ENCODE data around the gene C1QTNF3.
"Not testable (repeated sequence)": the region's sequence is repeated elsewhere in the genome, so short reads cannot be mapped to it uniquely, and the experiment has no call there.

The C1QTNF3 gene, protein sequence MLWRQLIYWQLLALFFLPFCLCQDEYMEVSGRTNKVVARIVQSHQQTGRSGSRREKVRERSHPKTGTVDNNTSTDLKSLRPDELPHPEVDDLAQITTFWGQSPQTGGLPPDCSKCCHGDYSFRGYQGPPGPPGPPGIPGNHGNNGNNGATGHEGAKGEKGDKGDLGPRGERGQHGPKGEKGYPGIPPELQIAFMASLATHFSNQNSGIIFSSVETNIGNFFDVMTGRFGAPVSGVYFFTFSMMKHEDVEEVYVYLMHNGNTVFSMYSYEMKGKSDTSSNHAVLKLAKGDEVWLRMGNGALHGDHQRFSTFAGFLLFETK

DNA sequence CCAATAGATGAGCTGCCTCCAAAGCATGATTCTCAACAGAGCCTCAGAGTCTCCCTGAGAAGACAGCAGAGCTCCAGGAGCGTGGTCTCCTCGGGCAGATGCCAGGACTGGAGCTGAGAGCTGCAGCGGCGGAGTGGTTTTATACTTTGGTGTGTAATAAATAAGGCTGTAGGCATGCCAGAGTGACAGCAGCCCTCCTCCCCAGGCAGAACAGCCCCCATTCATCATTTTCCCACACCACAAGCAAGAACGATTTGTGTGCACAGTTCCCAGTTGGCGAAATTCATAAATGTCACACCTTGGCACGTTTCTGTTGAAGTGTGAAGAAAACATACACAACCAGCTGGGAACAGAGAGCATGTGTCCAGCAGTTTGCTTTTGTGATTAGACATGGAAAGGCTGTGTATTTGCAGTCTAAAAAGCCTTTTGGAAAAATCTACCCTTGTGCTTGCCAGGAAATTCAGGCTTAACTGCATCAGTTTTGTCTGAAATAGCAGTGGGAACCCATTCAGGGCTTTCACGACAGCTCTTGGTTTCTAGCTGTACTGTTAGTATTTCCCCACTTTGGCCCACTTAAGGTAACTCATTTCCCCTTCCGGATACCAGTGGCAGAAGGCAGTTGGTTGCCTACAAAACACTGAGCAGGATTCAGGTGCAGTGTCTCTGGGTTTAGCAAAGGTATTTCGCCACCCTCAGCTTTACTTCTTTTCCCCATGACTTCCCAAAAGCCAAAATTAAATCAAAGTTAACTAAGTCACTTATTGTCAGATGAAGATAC, at the start of gene C1QTNF3:
Gene C1QTNF3, minus strand, starts transcription at position 115 of the 778 bp plus-strand sequence. Its CDS starts 88 bp downstream, at position 27.
- Histone ChIP-seq H3K36me3 (ENCODE audit: control insufficient read depth, insufficient read depth, low read length) (no peaks in the 10 kb centered on the region), H3K27me3 (ENCODE audit: control insufficient read depth, insufficient read depth, low read length) (no peaks in the 10 kb centered on the region), H3K4me1 (ENCODE audit: control insufficient read depth, insufficient read depth, low read length) (peaks cover 9% of the 10 kb centered on the region), H3K4me3 (ENCODE audit: low read length) (no peak within 1 kb of the TSS), H3K9ac (ENCODE audit: low read length) (no peak within 1 kb of the TSS), H3K9me3 (ENCODE audit: control insufficient read depth, low read length) (no peaks in the 10 kb centered on the region)

DNA sequence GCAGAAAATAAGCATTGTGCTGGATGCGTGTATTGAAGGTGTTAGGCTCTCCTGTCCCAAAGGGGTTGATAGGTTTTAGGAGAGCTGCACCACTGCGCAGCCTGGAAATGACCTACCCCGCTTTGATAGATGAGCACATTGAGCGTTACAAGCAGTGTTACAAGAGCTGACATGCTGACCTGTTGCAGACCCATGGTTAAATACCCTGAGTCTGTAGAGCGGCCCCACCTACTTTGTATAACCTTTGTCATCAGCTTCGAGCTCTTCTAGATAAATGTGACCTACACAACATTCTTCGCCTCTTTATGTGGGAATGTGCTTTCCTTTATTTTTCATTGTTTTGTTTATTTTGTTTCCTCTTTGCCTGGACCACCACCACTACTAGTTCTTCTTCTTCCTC, 48.0 kb upstream of the C1QTNF3 start:
- not testable (repeated sequence) for H3K27me3 ChIP-seq (ENCODE audit: control insufficient read depth, insufficient read depth, low read length); H3K4me1 ChIP-seq (ENCODE audit: control insufficient read depth, insufficient read depth, low read length); H3K4me3 ChIP-seq (ENCODE audit: low read length); H3K9ac ChIP-seq (ENCODE audit: low read length); H3K9me3 ChIP-seq (ENCODE audit: control insufficient read depth, low read length); H3K36me3 ChIP-seq (ENCODE audit: control insufficient read depth, insufficient read depth, low read length)

DNA sequence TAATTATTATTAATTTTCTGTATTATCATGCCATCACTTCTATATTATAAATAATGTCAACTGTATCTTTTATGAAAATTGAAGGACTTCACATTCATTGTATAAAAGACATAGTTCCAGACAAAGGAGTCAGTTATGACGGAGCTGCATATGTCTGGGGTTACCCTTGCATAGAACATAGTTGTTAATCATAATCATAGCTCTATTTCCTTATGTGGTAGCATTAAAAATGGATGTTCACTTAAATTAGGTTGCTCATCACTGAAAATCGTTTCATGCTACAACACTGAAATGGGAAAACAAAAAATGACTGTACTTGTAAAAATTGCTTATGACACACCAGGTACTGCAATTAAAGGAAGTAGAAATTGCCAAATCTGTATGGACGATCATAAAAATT, 46.8 kb upstream of the C1QTNF3 start:
- H3K27me3 ChIP-seq (ENCODE audit: control insufficient read depth, insufficient read depth, low read length); H3K36me3 ChIP-seq (ENCODE audit: control insufficient read depth, insufficient read depth, low read length); H3K4me1 ChIP-seq (ENCODE audit: control insufficient read depth, insufficient read depth, low read length); H3K9me3 ChIP-seq (ENCODE audit: control insufficient read depth, low read length); H3K4me3 ChIP-seq (ENCODE audit: low read length); H3K9ac ChIP-seq (ENCODE audit: low read length): not testable (repeated sequence)

DNA sequence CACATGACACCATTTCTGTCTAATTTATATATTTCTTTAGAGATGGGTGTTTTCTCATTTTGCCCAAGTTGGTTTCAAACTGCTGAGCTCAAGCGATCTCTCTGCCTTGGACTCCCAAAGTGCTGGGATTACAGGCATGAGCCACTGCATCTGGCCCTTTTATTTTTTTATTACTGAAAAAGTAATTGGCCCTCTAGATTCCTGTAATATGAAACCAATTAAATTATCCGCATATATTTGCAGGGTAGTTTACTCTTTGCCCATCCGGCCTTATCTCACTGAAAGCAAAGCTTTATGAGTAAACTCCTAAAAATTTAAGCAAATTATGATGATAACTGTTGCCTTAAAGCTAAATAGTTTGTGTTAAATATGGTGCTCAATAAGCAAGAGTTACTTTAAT, 44.7 kb upstream of the C1QTNF3 start:
- H3K27me3 ChIP-seq (ENCODE audit: control insufficient read depth, insufficient read depth, low read length); H3K4me3 ChIP-seq (ENCODE audit: low read length); H3K9me3 ChIP-seq (ENCODE audit: control insufficient read depth, low read length); H3K4me1 ChIP-seq (ENCODE audit: control insufficient read depth, insufficient read depth, low read length); H3K9ac ChIP-seq (ENCODE audit: low read length); H3K36me3 ChIP-seq (ENCODE audit: control insufficient read depth, insufficient read depth, low read length): not testable (repeated sequence)

DNA sequence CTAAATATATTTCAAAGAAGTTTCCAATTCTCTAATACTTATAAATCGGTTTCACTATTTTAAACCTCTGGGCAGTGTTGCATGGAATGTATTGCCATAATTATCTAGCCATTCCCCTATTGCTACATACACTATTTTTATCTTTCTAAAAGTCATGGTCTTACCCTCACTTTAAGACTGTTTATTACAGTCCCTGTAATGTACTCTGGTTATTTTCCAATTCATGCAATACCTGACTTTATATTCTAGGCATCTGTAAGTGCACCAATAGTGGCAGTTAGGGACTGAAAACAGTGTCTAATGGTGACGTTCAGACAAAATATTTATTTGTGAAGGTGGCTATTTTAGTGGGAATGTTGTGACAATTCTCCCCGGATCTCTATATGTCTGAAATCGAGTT, 40.9 kb upstream of the C1QTNF3 start:
- not testable (repeated sequence) for H3K4me1 ChIP-seq (ENCODE audit: control insufficient read depth, insufficient read depth, low read length); H3K4me3 ChIP-seq (ENCODE audit: low read length); H3K9ac ChIP-seq (ENCODE audit: low read length); H3K36me3 ChIP-seq (ENCODE audit: control insufficient read depth, insufficient read depth, low read length); H3K27me3 ChIP-seq (ENCODE audit: control insufficient read depth, insufficient read depth, low read length); H3K9me3 ChIP-seq (ENCODE audit: control insufficient read depth, low read length)

DNA sequence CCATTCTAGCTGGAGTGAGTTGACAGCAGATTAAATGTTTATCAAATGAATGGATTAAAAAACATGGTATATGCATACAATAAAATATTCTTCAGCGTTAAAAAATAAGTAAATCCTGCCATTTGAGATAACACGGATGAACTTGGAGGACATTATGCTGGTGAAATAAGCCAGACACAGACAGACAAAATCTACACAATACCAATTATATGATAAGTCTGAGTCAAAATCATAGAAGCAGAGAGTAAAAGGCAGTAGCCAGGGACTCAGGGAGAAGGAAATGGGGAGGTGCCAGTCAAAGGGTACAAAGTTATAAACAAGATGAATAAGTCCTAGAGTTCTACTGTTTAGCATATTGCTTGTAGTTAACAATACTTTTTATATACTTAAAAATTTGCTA, 36.5 kb upstream of the C1QTNF3 start:
- H3K27me3 ChIP-seq (ENCODE audit: control insufficient read depth, insufficient read depth, low read length); H3K4me3 ChIP-seq (ENCODE audit: low read length); H3K9me3 ChIP-seq (ENCODE audit: control insufficient read depth, low read length); H3K36me3 ChIP-seq (ENCODE audit: control insufficient read depth, insufficient read depth, low read length); H3K4me1 ChIP-seq (ENCODE audit: control insufficient read depth, insufficient read depth, low read length); H3K9ac ChIP-seq (ENCODE audit: low read length): not testable (repeated sequence)

DNA sequence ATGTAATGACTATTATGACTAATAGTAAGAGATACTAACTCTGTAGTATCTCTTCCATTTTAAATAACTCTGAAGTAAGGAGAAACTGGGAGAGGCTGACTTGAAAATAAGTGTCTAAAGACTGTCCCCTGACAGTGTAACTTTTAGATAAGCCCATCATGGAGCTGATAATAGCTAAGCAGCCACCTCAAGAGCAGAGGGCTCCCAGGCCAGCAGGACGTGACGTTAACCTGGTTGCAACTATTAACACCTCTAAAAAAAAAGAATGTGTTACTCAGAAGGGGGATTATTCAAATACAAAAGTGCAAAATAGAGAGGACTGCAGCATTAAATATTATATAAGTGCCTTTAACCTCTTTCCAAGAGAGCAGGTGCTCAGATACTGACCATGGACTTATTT, 34.6 kb upstream of the C1QTNF3 start:
- not testable (repeated sequence) for H3K36me3 ChIP-seq (ENCODE audit: control insufficient read depth, insufficient read depth, low read length); H3K9me3 ChIP-seq (ENCODE audit: control insufficient read depth, low read length); H3K9ac ChIP-seq (ENCODE audit: low read length); H3K27me3 ChIP-seq (ENCODE audit: control insufficient read depth, insufficient read depth, low read length); H3K4me3 ChIP-seq (ENCODE audit: low read length); H3K4me1 ChIP-seq (ENCODE audit: control insufficient read depth, insufficient read depth, low read length)

DNA sequence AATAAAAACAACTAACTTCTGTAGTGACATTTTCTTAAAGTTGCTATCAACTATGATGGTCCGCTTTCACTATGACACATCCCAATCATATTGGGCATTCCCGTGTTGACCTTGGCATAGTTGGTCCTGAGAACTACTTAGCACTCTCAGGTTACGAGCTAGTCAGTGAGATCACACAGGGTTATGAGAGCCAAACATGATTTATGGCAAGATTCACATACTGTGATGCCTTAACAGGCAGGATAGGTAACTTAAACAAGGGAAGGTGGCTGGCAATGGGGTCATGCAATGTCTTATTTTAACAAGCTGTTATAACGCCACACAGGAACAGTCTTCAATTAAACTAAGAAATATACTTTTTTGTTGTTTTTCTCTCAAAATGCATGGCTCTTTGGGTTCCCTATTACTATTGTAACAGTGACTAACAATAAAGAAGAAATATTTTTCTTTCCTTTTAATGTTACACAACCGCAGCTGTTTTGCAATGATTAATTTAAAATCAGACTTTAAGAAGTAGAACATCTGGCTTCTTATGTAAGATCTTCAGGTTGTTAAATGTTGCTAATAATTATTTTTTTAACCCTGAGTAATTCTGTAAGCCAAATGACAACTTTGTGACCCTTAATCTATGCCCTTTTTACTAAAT, 33.8 kb upstream of the C1QTNF3 start:
- not testable (repeated sequence) for H3K36me3 ChIP-seq (ENCODE audit: control insufficient read depth, insufficient read depth, low read length); H3K9ac ChIP-seq (ENCODE audit: low read length); H3K9me3 ChIP-seq (ENCODE audit: control insufficient read depth, low read length); H3K4me3 ChIP-seq (ENCODE audit: low read length); H3K27me3 ChIP-seq (ENCODE audit: control insufficient read depth, insufficient read depth, low read length); H3K4me1 ChIP-seq (ENCODE audit: control insufficient read depth, insufficient read depth, low read length)

DNA sequence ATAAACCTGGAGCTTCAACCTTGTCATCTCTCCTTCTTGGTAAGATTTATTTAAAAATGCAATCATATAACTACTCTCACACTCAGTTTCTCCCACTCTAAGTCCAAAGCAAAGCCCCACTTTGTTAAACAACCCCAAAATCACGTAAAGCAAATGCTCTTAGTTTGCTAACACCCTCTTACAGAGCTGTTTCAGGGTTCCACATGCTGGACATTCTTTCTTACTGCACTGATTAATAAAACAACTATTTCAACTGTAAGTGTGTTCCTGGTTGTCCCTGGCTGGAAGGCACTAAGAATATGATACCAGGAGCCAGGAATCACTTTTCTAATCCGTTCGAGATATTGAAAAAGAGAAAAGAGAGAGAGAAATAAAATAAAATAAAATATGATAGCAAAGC, 31.5 kb upstream of the C1QTNF3 start:
- not testable (repeated sequence) for H3K4me1 ChIP-seq (ENCODE audit: control insufficient read depth, insufficient read depth, low read length); H3K9ac ChIP-seq (ENCODE audit: low read length); H3K9me3 ChIP-seq (ENCODE audit: control insufficient read depth, low read length); H3K4me3 ChIP-seq (ENCODE audit: low read length); H3K27me3 ChIP-seq (ENCODE audit: control insufficient read depth, insufficient read depth, low read length); H3K36me3 ChIP-seq (ENCODE audit: control insufficient read depth, insufficient read depth, low read length)

DNA sequence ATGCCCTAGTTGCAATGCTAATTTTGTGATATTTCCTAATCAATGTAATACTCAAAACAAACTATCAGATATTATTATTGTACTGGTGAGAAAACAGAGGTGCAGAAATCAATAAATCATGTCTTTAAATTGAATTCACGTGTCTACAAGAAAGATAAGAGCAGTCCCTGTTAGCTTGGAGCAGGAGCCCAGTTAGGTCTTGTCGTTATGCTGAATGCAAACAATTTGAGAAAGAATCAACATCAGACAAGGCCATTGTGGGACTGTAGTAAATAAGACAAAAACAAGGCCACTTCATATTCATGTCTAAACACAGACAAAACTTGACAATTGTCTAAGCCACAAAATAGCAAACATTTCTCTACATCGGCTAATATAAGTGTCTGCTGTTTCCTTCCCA, 31.1 kb upstream of the C1QTNF3 start:
- not testable (repeated sequence) for H3K27me3 ChIP-seq (ENCODE audit: control insufficient read depth, insufficient read depth, low read length); H3K36me3 ChIP-seq (ENCODE audit: control insufficient read depth, insufficient read depth, low read length); H3K4me3 ChIP-seq (ENCODE audit: low read length); H3K4me1 ChIP-seq (ENCODE audit: control insufficient read depth, insufficient read depth, low read length); H3K9me3 ChIP-seq (ENCODE audit: control insufficient read depth, low read length); H3K9ac ChIP-seq (ENCODE audit: low read length)

DNA sequence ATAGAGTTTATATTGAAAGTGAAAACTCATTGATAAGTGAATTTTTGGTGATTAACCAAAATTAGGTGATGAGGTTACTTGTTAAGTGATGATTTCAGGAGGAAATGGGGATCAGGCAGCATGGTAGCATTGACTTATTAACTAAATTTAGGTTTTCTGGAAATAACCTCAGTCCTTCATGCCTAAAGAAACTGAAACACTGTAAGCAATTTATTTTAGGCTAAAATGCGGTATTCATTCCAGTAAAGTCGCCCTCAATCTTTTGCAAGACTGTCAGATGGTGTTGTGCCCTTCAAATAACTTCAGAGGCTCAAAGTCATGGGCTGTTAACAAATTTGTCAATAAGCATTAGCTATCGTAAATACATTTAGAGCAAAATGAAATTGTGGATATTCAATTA, 27.6 kb upstream of the C1QTNF3 start:
- not testable (repeated sequence) for H3K9me3 ChIP-seq (ENCODE audit: control insufficient read depth, low read length); H3K4me1 ChIP-seq (ENCODE audit: control insufficient read depth, insufficient read depth, low read length); H3K9ac ChIP-seq (ENCODE audit: low read length); H3K4me3 ChIP-seq (ENCODE audit: low read length); H3K36me3 ChIP-seq (ENCODE audit: control insufficient read depth, insufficient read depth, low read length); H3K27me3 ChIP-seq (ENCODE audit: control insufficient read depth, insufficient read depth, low read length)

DNA sequence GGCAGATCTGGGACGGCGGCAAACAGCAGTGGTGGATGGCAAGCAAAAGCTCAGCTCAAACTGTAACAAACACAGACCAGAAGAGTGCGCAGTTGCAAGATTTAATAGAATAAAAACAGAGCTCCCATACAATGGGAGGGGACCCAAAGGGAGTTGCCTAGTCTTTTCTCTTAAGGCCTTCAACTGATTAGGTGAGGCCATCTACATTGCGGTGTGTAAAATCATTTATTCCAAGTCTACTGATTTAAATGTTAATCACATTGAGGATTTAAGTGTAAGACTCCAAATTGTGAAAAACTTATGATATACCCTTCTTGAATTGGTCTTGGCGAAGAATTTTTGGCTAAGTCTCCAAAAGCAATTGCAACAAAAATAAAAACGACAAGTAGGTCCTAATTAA, 21.6 kb upstream of the C1QTNF3 start:
- H3K4me1 ChIP-seq (ENCODE audit: control insufficient read depth, insufficient read depth, low read length): no peaks in the 10 kb centered on the region
- no peak overlapping the region for H3K4me3 ChIP-seq (ENCODE audit: low read length)
- H3K36me3 ChIP-seq (ENCODE audit: control insufficient read depth, insufficient read depth, low read length): no peaks in the 10 kb centered on the region
- H3K9ac ChIP-seq (ENCODE audit: low read length): no peak overlapping the region
- H3K9me3 ChIP-seq (ENCODE audit: control insufficient read depth, low read length): no peaks in the 10 kb centered on the region
- H3K27me3 ChIP-seq (ENCODE audit: control insufficient read depth, insufficient read depth, low read length): no peaks in the 10 kb centered on the region
